Measurements from ENCODE around the gene PPP2R3B.
"Not testable (repeated sequence)": the region's sequence is repeated elsewhere in the genome, so short reads cannot be mapped to it uniquely, and the experiment has no call there.

The PPP2R3B gene

DNA sequence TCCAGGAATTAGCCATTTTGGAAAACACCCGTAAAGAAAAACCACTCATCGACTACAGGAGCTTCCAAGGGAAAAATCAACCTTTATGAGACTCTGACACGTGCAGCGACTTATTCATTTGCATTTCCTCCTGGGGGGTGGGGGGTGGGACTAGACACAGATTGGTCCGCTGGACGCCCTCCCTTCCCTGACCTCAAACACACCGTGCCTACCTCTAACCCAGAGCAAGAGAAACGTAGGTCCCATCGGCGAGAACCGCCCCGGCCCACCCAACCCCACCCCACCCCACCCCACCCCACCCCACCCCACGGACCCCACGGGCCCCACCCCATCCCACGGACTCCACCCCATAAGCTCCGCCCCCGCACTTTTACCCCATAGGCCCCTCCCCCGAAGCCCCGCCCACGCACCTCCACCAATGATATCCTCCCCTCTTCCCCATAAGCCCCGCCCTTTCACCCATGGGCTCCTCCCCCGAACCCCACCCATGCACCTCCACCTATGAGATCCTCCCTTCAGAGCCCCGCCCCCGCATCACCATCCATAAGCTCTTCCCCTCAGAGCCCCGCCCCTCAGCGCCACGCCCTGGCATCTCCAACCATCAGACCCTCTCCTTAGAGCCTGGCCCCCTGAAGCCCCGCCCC is 69.2 kb downstream of the PPP2R3B start:
- DNase-seq: no peak

DNA sequence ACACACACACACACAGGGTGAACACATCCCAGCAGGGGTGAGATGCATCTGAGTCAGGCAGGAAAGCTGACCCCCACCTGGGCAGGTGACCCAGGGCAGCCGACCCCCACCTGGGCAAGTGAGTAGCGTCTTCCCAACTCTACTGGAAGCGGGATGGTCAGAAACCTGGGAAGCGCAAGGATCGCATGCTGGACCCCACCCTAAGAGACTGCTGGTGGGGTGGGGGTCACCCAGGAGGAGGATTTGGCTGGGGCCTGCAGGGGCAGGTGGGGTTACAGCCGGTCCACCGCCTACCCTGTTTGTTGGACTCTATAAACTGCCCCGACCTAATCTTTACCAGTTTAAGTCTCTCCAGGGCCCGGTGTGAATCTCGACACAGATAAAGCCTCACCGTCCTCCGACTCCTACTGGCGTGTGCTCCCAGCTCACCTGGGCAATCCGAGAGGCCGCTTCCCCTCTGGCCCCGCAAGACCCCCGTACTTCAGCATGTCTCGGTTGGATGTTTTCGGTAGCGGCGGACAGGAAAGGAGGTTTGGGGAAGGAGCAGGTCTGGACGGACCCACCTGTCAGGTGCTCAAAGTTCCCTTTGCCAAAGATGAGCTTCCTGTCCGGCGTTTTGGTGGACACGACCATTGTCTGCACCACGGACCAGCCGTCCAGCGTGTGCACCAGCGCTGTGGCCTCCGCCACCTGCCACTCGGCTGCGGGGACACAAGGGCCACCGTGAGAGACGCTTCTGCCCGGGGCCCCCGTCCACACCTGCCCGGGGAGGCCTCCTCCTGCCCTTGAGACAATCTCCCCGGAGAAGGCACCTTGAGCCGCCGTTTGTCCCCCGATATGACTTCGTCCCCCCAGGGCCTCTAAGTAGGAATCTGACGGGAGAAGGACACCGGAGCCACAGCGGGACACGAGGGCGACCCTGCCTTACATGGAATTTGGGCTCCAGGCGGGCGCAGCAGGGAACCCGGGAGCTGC is 70.1 kb downstream of the PPP2R3B start:
- DNase-seq: no peak

DNA sequence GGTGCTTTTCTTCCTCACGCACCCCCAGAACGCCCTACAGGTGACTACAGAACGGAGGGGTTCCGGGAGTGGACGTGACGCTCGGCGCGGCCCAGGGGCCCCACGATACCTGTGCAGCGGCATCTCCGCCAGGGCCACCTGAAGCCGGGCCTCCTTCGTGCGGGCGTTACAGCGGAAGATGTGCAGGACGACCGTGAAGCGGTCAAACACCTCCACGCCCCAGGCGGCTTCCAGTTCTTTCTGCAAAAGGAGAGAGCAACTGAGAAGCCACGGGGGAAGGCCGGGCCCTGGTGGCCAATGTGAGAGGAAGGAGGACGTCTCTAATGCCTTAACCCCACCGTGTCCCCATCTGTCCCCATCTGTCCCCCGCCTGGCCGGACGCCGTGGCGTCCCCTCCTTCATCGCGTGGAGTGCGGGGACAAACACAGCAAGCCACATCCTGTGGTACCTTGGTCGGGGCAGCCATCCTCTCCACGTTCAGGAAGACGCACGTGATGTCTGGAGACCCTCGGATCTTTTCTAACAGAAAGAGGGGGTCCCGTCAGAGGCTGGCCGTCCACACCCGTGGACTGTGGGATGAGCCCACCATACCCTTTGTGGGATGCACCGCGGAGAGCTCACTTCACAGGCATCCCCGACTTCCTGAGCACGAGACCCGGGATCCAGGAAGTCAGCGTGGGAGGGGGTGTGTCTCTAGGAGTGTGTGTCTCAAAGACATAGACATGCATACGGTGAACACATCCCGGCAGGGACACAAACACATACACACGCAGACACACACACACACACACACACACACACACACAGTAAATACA is 71.7 kb downstream of the PPP2R3B start:
- no peak for DNase-seq

DNA sequence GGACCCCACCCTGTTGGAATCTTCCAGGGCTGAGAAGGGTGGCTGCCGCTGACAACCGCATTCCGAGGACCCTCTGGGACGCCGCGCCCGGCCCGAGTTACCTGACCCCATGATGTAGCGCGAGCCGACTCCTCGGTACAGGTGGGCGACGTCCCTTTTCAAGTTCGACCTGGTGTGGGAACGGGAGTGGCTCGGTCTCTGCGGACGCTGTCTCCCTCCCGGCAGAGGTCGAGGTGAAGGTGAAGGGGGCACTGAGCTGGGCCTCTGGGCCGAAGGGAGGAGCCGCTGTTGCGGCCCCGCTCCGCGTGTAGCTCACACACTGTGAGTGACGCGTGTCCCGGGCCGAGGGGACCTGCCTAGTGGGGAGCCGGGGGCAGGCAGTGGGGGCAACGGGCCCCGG is 72.7 kb downstream of the PPP2R3B start:
- no peak for DNase-seq

GRCh38 chrX:313546-313945 is 73.2 kb downstream of the PPP2R3B start:
- no peak for DNase-seq

GRCh38 chrX:312621-313331 is 73.9 kb downstream of the PPP2R3B start:
- no peak for DNase-seq

DNA sequence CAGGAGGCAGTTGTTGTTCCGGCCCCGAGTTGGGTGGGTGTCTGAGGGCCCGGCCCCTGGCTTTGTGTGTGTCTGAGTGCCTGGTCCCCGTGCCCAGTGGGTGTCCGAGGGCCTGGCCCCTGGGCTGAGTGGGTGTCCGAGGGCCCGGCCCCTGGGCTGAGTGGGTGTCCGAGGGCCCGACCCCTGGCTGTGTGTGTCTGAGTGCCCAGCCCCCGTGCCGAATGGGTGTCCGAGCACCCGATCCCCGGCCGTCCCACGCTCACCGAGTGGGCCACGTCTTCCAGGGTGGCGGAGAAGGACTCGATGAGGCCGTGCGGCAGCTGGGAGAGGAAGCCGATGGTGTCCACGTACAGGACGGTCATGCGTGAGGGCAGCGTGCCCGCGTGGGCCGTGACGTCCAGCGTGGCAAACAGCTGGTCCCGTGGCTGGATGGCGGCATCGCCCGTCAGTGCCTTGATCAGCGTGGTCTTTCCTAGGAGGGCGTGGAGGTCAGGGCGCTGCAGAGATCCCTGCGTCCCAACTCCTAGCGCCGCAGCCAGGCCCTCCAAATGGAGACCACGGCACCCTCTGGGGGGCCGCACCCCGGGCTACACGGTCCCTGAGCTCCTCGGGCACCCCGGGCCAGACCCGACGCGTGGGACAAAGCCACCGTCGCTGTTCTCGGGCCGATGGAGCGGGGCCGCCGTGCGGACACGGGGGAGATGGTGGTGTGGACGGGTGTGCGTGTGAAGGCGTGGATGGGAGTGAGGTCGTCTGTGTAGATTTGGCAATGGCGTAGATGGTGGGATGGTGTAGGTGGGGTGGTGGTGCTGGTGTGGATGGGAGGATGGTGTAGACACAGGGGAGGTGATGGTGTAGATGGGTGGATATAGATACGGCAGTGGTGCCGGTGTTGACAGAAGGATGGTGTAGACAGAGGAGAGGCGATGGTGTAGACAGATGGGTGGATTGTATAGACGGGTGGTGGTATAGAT is 75.3 kb downstream of the PPP2R3B start:
- no peak for DNase-seq

GRCh38 chrX:310621-311155 is 76.0 kb downstream of the PPP2R3B start:
- no peak for DNase-seq

GRCh38 chrX:308821-309520 is 77.7 kb downstream of the PPP2R3B start:
- DNase-seq: no peak

- no peak for DNase-seq
Measured at GRCh38 chrX:307261-308111, 79.2 kb downstream of the PPP2R3B start.

GRCh38 chrX:306614-307251 is 80.0 kb downstream of the PPP2R3B start:
- not testable (repeated sequence) for DNase-seq

GRCh38 chrX:305781-306613 is 80.7 kb downstream of the PPP2R3B start:
- DNase-seq: not testable (repeated sequence)

- no peak for DNase-seq
Measured at GRCh38 chrX:302975-303374, 83.7 kb downstream of the PPP2R3B start.

- no peak for DNase-seq
Measured at GRCh38 chrX:300334-300733, 86.4 kb downstream of the PPP2R3B start.

- DNase-seq: no peak
Measured at GRCh38 chrX:298993-299392, 87.7 kb downstream of the PPP2R3B start.

- no peak for DNase-seq
Measured at GRCh38 chrX:295136-295535, 91.6 kb downstream of the PPP2R3B start.

DNA sequence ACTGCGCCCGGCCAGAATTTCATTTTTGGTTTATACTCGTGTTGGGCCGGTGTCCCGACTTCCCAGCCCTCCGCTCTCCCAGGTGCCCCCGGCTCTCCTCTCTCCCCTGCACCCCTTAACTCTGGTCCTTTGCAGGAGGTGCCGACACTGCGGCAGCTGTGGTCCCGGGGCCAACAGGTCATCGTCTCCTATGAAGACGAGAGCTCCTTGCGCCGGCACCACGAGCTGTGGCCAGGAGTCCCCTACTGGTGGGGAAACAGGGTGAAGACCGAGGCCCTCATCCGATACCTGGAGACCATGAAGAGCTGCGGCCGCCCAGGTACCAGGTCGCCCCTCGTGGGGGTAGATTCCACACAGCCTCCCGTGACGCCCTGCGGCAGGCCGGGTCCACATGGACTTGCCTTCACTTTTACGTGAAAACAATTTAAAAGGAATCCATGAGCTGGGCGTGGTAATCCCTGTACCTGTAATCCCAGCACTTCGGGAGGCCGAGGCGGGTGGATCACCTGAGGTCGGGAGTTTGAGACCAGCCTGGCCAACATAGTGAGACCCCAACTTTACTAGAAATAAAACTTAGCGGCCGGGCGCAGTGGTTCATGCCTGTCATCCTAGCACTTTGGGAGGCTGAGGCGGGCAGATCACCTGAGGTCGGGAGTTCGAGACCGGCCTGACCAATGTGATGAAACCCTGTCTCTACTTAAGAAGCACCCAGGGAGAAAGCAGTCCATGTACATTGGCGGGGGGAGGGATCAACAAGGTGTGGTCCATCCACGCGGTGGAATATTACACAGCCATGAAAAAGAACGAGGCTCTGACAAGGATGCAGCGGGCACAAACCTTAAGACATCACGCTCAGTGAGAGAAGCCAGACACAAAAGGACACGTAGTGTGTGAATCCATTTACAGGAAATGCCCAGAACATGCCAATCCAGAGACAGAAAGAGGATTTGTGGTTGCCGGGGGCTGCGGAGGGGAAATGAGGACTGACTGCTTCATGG is 93.5 kb downstream of the PPP2R3B start:
- no peak for DNase-seq

Measured in CD4-positive, alpha-beta T cell treated with Interleukin-4 for 1 hour (primary cell).